ENCODE results near the gene BMP6.

The BMP6 gene

GRCh38 chr6:7833751-7834070 is 107.8 kb downstream of the BMP6 start:
- Histone ChIP-seq H2AK5ac (ENCODE audit: low read length) (no peak overlapping the region), H3K9me3 (ENCODE audit: insufficient read depth, low read depth, low read length) (no peaks in the 10 kb centered on the region), H3K36me3 (ENCODE audit: control insufficient read depth in 1 of 2, insufficient read depth in 2 of 2, low read length in 2 of 2) (no peaks in the 10 kb centered on the region), H3K18ac (ENCODE audit: low read length) (no peak overlapping the region), H3K79me1 (ENCODE audit: low read length) (no peaks in the 10 kb centered on the region), H4K8ac (ENCODE audit: low read depth, low read length) (no peak overlapping the region), H3K9ac (ENCODE audit: low read length) (no peak overlapping the region), H2AFZ (ENCODE audit: insufficient read depth, low read length, poor library complexity) (no peak overlapping the region), H3K27me3 (ENCODE audit: insufficient read depth, low read length) (no peaks in the 10 kb centered on the region), H3K4me3 (ENCODE audit: low read depth, low read length) (no peak overlapping the region), H4K91ac (ENCODE audit: low read depth, low read length) (no peak overlapping the region), H2BK120ac (ENCODE audit: insufficient read depth, low read length, poor library complexity) (no peak overlapping the region), H4K12ac (ENCODE audit: low read depth, low read length) (no peak overlapping the region), H2BK5ac (ENCODE audit: low read depth, low read length, poor library complexity) (no peak overlapping the region), H3K79me2 (ENCODE audit: control insufficient read depth, insufficient read depth, low read length, poor library complexity) (no peaks in the 10 kb centered on the region), H2BK12ac (ENCODE audit: low read length) (no peak overlapping the region), H3K23ac (ENCODE audit: low read length) (no peak overlapping the region), H3K14ac (ENCODE audit: low read length) (no peak overlapping the region), H3K4ac (ENCODE audit: low read depth, low read length) (no peak overlapping the region), H3K4me2 (ENCODE audit: low read length) (no peak overlapping the region), H3K27ac (ENCODE audit: low read depth, low read length) (no peak overlapping the region), H3K4me1 (ENCODE audit: control insufficient read depth in 1 of 2, insufficient read depth in 2 of 2, low read length in 2 of 2) (no peaks in the 10 kb centered on the region)
- peak; percentile 6 to 77 for DNase-seq
- WGBS (ENCODE audit: extremely low coverage, insufficient coverage, insufficient read length), result no CpG with 5 or more reads among the region's 4 CpGs

- Histone ChIP-seq H3K4me1 (ENCODE audit: control insufficient read depth in 1 of 2, insufficient read depth in 2 of 2, low read length in 2 of 2) (no peaks in the 10 kb centered on the region), H3K18ac (ENCODE audit: low read length) (no peak overlapping the region), H4K12ac (ENCODE audit: low read depth, low read length) (no peak overlapping the region), H2AK5ac (ENCODE audit: low read length) (no peak overlapping the region), H3K27me3 (ENCODE audit: insufficient read depth, low read length) (no peaks in the 10 kb centered on the region), H2BK120ac (ENCODE audit: insufficient read depth, low read length, poor library complexity) (no peak overlapping the region), H2BK12ac (ENCODE audit: low read length) (no peak overlapping the region), H2BK5ac (ENCODE audit: low read depth, low read length, poor library complexity) (no peak overlapping the region), H3K4me3 (ENCODE audit: low read depth, low read length) (no peak overlapping the region), H3K4me2 (ENCODE audit: low read length) (no peak overlapping the region), H3K23ac (ENCODE audit: low read length) (no peak overlapping the region), H3K36me3 (ENCODE audit: control insufficient read depth in 1 of 2, insufficient read depth in 2 of 2, low read length in 2 of 2) (no peaks in the 10 kb centered on the region), H3K79me1 (ENCODE audit: low read length) (no peaks in the 10 kb centered on the region), H4K91ac (ENCODE audit: low read depth, low read length) (no peak overlapping the region), H3K4ac (ENCODE audit: low read depth, low read length) (no peak overlapping the region), H3K9ac (ENCODE audit: low read length) (no peak overlapping the region), H4K8ac (ENCODE audit: low read depth, low read length) (no peak overlapping the region), H2AFZ (ENCODE audit: insufficient read depth, low read length, poor library complexity) (no peak overlapping the region), H3K9me3 (ENCODE audit: insufficient read depth, low read depth, low read length) (no peaks in the 10 kb centered on the region), H3K27ac (ENCODE audit: low read depth, low read length) (no peak overlapping the region), H3K79me2 (ENCODE audit: control insufficient read depth, insufficient read depth, low read length, poor library complexity) (no peaks in the 10 kb centered on the region), H3K14ac (ENCODE audit: low read length) (no peak overlapping the region)
- DNase-seq, result no peak
- 100% methylated on average over 1 of the region's 4 CpGs for WGBS (ENCODE audit: extremely low coverage, insufficient coverage, insufficient read length)
Measured at GRCh38 chr6:7836371-7837026, 110.6 kb downstream of the BMP6 start.

GRCh38 chr6:7841781-7842468 is 116.0 kb downstream of the BMP6 start:
- H2AFZ ChIP-seq (ENCODE audit: insufficient read depth, low read length, poor library complexity), result no peak overlapping the region
- no peaks in the 10 kb centered on the region for H3K79me2 ChIP-seq (ENCODE audit: control insufficient read depth, insufficient read depth, low read length, poor library complexity)
- peaks cover 0 to 3% of the 10 kb centered on the region in 2 experiments for H3K4me1 ChIP-seq (ENCODE audit: control insufficient read depth in 1 of 2, insufficient read depth in 2 of 2, low read length in 2 of 2)
- no CpG with 5 or more reads among the region's 3 CpGs for whole genome bisulfite sequencing (ENCODE audit: extremely low coverage, insufficient coverage, insufficient read length)
- no peaks in the 10 kb centered on the region for H3K27me3 ChIP-seq (ENCODE audit: insufficient read depth, low read length)
- no peak overlapping the region for H2BK12ac ChIP-seq (ENCODE audit: low read length)
- no peak overlapping the region for H4K8ac ChIP-seq (ENCODE audit: low read depth, low read length)
- H3K4me3 ChIP-seq (ENCODE audit: low read depth, low read length), result no peak overlapping the region
- H4K12ac ChIP-seq (ENCODE audit: low read depth, low read length), result no peak overlapping the region
- no peak overlapping the region for H3K4ac ChIP-seq (ENCODE audit: low read depth, low read length)
- DNase-seq, result peak; percentile 74 to 87
- no peak overlapping the region for H3K27ac ChIP-seq (ENCODE audit: low read depth, low read length)
- H3K14ac ChIP-seq (ENCODE audit: low read length), result no peak overlapping the region
- no peaks in the 10 kb centered on the region for H3K79me1 ChIP-seq (ENCODE audit: low read length)
- H2AK5ac ChIP-seq (ENCODE audit: low read length), result no peak overlapping the region
- H4K91ac ChIP-seq (ENCODE audit: low read depth, low read length), result no peak overlapping the region
- H3K9me3 ChIP-seq (ENCODE audit: insufficient read depth, low read depth, low read length), result no peaks in the 10 kb centered on the region
- no peak overlapping the region for H2BK5ac ChIP-seq (ENCODE audit: low read depth, low read length, poor library complexity)
- no peak overlapping the region for H3K18ac ChIP-seq (ENCODE audit: low read length)
- no peak overlapping the region for H3K4me2 ChIP-seq (ENCODE audit: low read length)
- no peaks in the 10 kb centered on the region for H3K36me3 ChIP-seq (ENCODE audit: control insufficient read depth in 1 of 2, insufficient read depth in 2 of 2, low read length in 2 of 2)
- no peak overlapping the region for H3K23ac ChIP-seq (ENCODE audit: low read length)
- H2BK120ac ChIP-seq (ENCODE audit: insufficient read depth, low read length, poor library complexity), result no peak overlapping the region
- H3K9ac ChIP-seq (ENCODE audit: low read length), result no peak overlapping the region

- Histone ChIP-seq H3K23ac (ENCODE audit: low read length) (no peak overlapping the region), H3K36me3 (ENCODE audit: control insufficient read depth in 1 of 2, insufficient read depth in 2 of 2, low read length in 2 of 2) (no peaks in the 10 kb centered on the region), H3K18ac (ENCODE audit: low read length) (no peak overlapping the region), H3K4me3 (ENCODE audit: low read depth, low read length) (no peak overlapping the region), H2BK12ac (ENCODE audit: low read length) (no peak overlapping the region), H2BK5ac (ENCODE audit: low read depth, low read length, poor library complexity) (no peak overlapping the region), H3K4ac (ENCODE audit: low read depth, low read length) (no peak overlapping the region), H3K9me3 (ENCODE audit: insufficient read depth, low read depth, low read length) (no peaks in the 10 kb centered on the region), H3K27ac (ENCODE audit: low read depth, low read length) (no peak overlapping the region), H3K79me1 (ENCODE audit: low read length) (no peaks in the 10 kb centered on the region), H2AFZ (ENCODE audit: insufficient read depth, low read length, poor library complexity) (no peak overlapping the region), H4K12ac (ENCODE audit: low read depth, low read length) (no peak overlapping the region), H3K27me3 (ENCODE audit: insufficient read depth, low read length) (no peaks in the 10 kb centered on the region), H2AK5ac (ENCODE audit: low read length) (no peak overlapping the region), H4K91ac (ENCODE audit: low read depth, low read length) (no peak overlapping the region), H3K4me2 (ENCODE audit: low read length) (no peak overlapping the region), H3K4me1 (ENCODE audit: control insufficient read depth in 1 of 2, insufficient read depth in 2 of 2, low read length in 2 of 2) (no peaks in the 10 kb centered on the region), H3K79me2 (ENCODE audit: control insufficient read depth, insufficient read depth, low read length, poor library complexity) (no peaks in the 10 kb centered on the region), H3K9ac (ENCODE audit: low read length) (no peak overlapping the region), H4K8ac (ENCODE audit: low read depth, low read length) (no peak overlapping the region), H3K14ac (ENCODE audit: low read length) (no peak overlapping the region), H2BK120ac (ENCODE audit: insufficient read depth, low read length, poor library complexity) (no peak overlapping the region)
- WGBS (ENCODE audit: extremely low coverage, insufficient coverage, insufficient read length), result no CpG with 5 or more reads among the region's 7 CpGs
- DNase-seq, result no peak
Measured at GRCh38 chr6:7846966-7847818, 121.3 kb downstream of the BMP6 start.

Measured in trophoblast cell (in vitro differentiated cells and primary cell).